ENCODE measurements around the gene AFAP1L1.

AFAP1L1 gene

GRCh38 chr5:149273237-149273636 is 1.6 kb downstream of the AFAP1L1 start:
- TF ChIP-seq CTCF (IDR thresholded peaks at IDR 0.05; ENCODE audit: borderline replicate concordance, control extremely low read depth, extremely low read depth, insufficient read depth, missing control alignments) = no peak
- no peak for DNase-seq (ENCODE audit: low spot score)
- in situ Hi-C loops (cut with MboI; ENCODE audit: low sequenced_read_pairs, unreplicated experiment) = loop anchor here (25.0 kb wide), 1 partner anchor 536 kb away; no protein-coding TSS in a partner anchor

- TF ChIP-seq CTCF (IDR thresholded peaks at IDR 0.05; ENCODE audit: borderline replicate concordance, control extremely low read depth, extremely low read depth, insufficient read depth, missing control alignments) = no peak
- in situ Hi-C loops (cut with MboI; ENCODE audit: low sequenced_read_pairs, unreplicated experiment) = loop anchor here (25.0 kb wide), 1 partner anchor 537 kb away; no protein-coding TSS in a partner anchor
- no peak for DNase-seq (ENCODE audit: low spot score)
Measured at GRCh38 chr5:149273950-149274349, 2.3 kb downstream of the AFAP1L1 start.

- TF ChIP-seq CTCF (IDR thresholded peaks at IDR 0.05; ENCODE audit: borderline replicate concordance, control extremely low read depth, extremely low read depth, insufficient read depth, missing control alignments) = no peak
- DNase-seq (ENCODE audit: low spot score) = no peak
- in situ Hi-C loops (cut with MboI; ENCODE audit: low sequenced_read_pairs, unreplicated experiment) = loop anchor here (25.0 kb wide), 1 partner anchor 538 kb away; no protein-coding TSS in a partner anchor
Measured at GRCh38 chr5:149274939-149275338, 3.3 kb downstream of the AFAP1L1 start.

GRCh38 chr5:149277801-149278200 is 6.1 kb downstream of the AFAP1L1 start:
- in situ Hi-C loops (cut with MboI; ENCODE audit: low sequenced_read_pairs, unreplicated experiment) = no loop called here
- DNase-seq (ENCODE audit: low spot score) = no peak
- TF ChIP-seq CTCF (IDR thresholded peaks at IDR 0.05; ENCODE audit: borderline replicate concordance, control extremely low read depth, extremely low read depth, insufficient read depth, missing control alignments) = no peak

GRCh38 chr5:149278451-149279210 is 7.0 kb downstream of the AFAP1L1 start:
- TF ChIP-seq CTCF (IDR thresholded peaks at IDR 0.05; ENCODE audit: borderline replicate concordance, control extremely low read depth, extremely low read depth, insufficient read depth, missing control alignments) = no peak
- in situ Hi-C loops (cut with MboI; ENCODE audit: low sequenced_read_pairs, unreplicated experiment) = no loop called here
- DNase-seq (ENCODE audit: low spot score) = no peak

GRCh38 chr5:149279661-149280060 is 8.0 kb downstream of the AFAP1L1 start:
- in situ Hi-C loops (cut with MboI; ENCODE audit: low sequenced_read_pairs, unreplicated experiment) = no loop called here
- DNase-seq (ENCODE audit: low spot score) = no peak
- no peak for TF ChIP-seq CTCF (IDR thresholded peaks at IDR 0.05; ENCODE audit: borderline replicate concordance, control extremely low read depth, extremely low read depth, insufficient read depth, missing control alignments)

Measured in GM13976 (cell line).